ENCODE data around the gene CAMK1D. TPM values are rescaled to one million over a fixed set of nuclear protein-coding genes. Genes with fewer than 3 reads are reported as not detected.
"Not testable (repeated sequence)": the region's sequence is repeated elsewhere in the genome, so short reads cannot be mapped to it uniquely, and the experiment has no call there.

CAMK1D gene
- total RNA-seq, 6 experiments from 2014 or later, result 0.34 to 1.4 (median 0.43) TPM

- Mint-ChIP-seq H3K4me1 (ENCODE audit: low read depth) (peaks cover 10% of the 10 kb centered on the region; the same call in 1 of the 2 replicates), H3K4me3 (no peak overlapping the region), H3K36me3 (ENCODE audit: low read depth) (no peaks in the 10 kb centered on the region), H3K9me3 (peaks cover 22% of the 10 kb centered on the region; the same call in 1 of the 2 replicates), H3K27ac (no peak overlapping the region), H3K27me3 (ENCODE audit: insufficient read depth) (peaks cover 4% of the 10 kb centered on the region)
- no peak for TF ChIP-seq CTCF (IDR thresholded peaks at IDR 0.05)
- DNase-seq, result no peak
Observed at GRCh38 chr10:12543589-12543988, 194.2 kb downstream of the CAMK1D start.

- H3K36me3 Mint-ChIP-seq (ENCODE audit: low read depth); H3K4me1 Mint-ChIP-seq (ENCODE audit: low read depth); DNase-seq; H3K27ac Mint-ChIP-seq; H3K4me3 Mint-ChIP-seq: not testable (repeated sequence)
- H3K27me3 Mint-ChIP-seq (ENCODE audit: insufficient read depth), result peaks cover 16% of the 10 kb centered on the region
- H3K9me3 Mint-ChIP-seq, result peaks cover 26% of the 10 kb centered on the region; the same call in 1 of the 2 replicates
Observed at GRCh38 chr10:12546160-12546802, 196.9 kb downstream of the CAMK1D start.

GRCh38 chr10:12547301-12547771 is 198.0 kb downstream of the CAMK1D start:
- no peaks in the 10 kb centered on the region for H3K4me1 Mint-ChIP-seq (ENCODE audit: low read depth)
- no peaks in the 10 kb centered on the region for H3K36me3 Mint-ChIP-seq (ENCODE audit: low read depth)
- TF ChIP-seq CTCF (IDR thresholded peaks at IDR 0.05), result no peak
- H3K27ac Mint-ChIP-seq, result no peak overlapping the region
- peaks cover 26% of the 10 kb centered on the region; the same call in 1 of the 2 replicates for H3K9me3 Mint-ChIP-seq
- H3K27me3 Mint-ChIP-seq (ENCODE audit: insufficient read depth), result peaks cover 16% of the 10 kb centered on the region; the same call in 1 of the 2 replicates
- no peak overlapping the region for H3K4me3 Mint-ChIP-seq
- no peak for DNase-seq

- DNase-seq, result no peak
- no peak overlapping the region for H3K27ac Mint-ChIP-seq
- TF ChIP-seq CTCF (IDR thresholded peaks at IDR 0.05), result no peak; the same call in 1 of the 2 replicates
- peaks cover 16% of the 10 kb centered on the region; the same call in 1 of the 2 replicates for H3K27me3 Mint-ChIP-seq (ENCODE audit: insufficient read depth)
- H3K9me3 Mint-ChIP-seq, result peaks cover 25% of the 10 kb centered on the region; the same call in 1 of the 2 replicates
- H3K4me1 Mint-ChIP-seq (ENCODE audit: low read depth), result no peaks in the 10 kb centered on the region
- H3K36me3 Mint-ChIP-seq (ENCODE audit: low read depth), result no peaks in the 10 kb centered on the region
- H3K4me3 Mint-ChIP-seq, result no peak overlapping the region
Observed at GRCh38 chr10:12549297-12549696, 199.9 kb downstream of the CAMK1D start.

- Mint-ChIP-seq H3K9me3 (peaks cover 9% of the 10 kb centered on the region; the same call in 1 of the 2 replicates), H3K27ac (no peak overlapping the region), H3K27me3 (ENCODE audit: insufficient read depth) (peaks cover 12% of the 10 kb centered on the region; the same call in 1 of the 2 replicates), H3K4me3 (no peak overlapping the region), H3K4me1 (ENCODE audit: low read depth) (no peaks in the 10 kb centered on the region), H3K36me3 (ENCODE audit: low read depth) (no peaks in the 10 kb centered on the region)
- no peak for DNase-seq
- TF ChIP-seq CTCF (IDR thresholded peaks at IDR 0.05), result no peak
Observed at GRCh38 chr10:12550994-12551393, 201.6 kb downstream of the CAMK1D start.

GRCh38 chr10:12556039-12556438 is 206.7 kb downstream of the CAMK1D start:
- H3K36me3 Mint-ChIP-seq (ENCODE audit: low read depth), result 0 out of 2 replicates have a peak, but pooled peaks cover 4% of the 10 kb centered on the region
- TF ChIP-seq CTCF (IDR thresholded peaks at IDR 0.05), result no peak
- DNase-seq, result no peak
- no peak overlapping the region for H3K4me3 Mint-ChIP-seq
- no peaks in the 10 kb centered on the region for H3K4me1 Mint-ChIP-seq (ENCODE audit: low read depth)
- H3K27ac Mint-ChIP-seq, result no peak overlapping the region
- peaks cover 10% of the 10 kb centered on the region for H3K27me3 Mint-ChIP-seq (ENCODE audit: insufficient read depth)
- H3K9me3 Mint-ChIP-seq, result peaks cover 3% of the 10 kb centered on the region; the same call in 1 of the 2 replicates
